ENCODE data around the gene AKAIN1. TPM values are rescaled to one million over a fixed set of nuclear protein-coding genes. Genes with fewer than 3 reads are reported as not detected.
A peak's percentile ranks its signal among the peaks of the same experiment; 100 is the strongest.

The AKAIN1 gene
- total RNA-seq, 4 donors from 2014 or later: not detected

DNA sequence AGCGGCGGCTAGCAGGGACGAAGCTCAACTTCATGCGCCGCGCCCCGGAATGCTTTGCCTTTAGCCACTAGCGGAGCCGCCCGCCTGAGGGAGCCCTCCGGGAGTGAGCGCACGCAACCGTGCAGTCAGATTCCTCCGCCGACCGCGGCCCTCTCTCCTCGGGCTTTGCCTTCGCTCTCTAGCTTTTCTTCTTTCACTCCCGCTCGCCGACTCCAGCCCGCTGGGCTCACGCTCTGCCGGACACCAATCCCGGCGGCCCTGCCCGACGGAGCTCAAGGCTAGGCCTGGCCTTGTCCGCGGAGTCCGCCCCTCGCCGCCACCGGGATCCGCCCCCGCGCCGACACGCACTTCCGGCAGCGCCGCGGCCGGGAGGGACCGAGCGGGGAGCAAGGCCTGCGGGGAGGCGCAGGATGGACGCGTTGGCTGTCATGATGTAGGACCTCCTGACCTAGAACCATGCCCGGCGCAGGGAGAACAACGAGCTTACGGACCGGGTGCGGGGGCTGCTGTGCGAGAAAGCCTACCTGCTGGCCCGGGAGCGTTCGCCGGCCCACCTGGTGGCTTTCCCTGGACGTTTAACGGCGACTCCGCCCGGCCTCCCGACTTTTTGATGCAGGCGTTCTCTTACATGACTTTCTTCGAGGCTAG, 40.8 kb upstream of the AKAIN1 start:
- Histone ChIP-seq H3K4me3 (peak overlapping the region; percentile 70 to 82 (median 78)), H3K4me1 (peaks cover 18 to 38% (median 36%) of the 10 kb centered on the region in 4 donors), H3K27ac (replicated peaks in 1 of 4) (peak overlapping the region; percentile 96 to 98 (median 97)), H3K9me3 (no peaks in the 10 kb centered on the region), H3K27me3 (no peaks in the 10 kb centered on the region), H3K36me3 (peaks cover 0 to 26% (median 15%) of the 10 kb centered on the region in 4 donors)
- TF ChIP-seq POLR2A (IDR thresholded peaks at IDR 0.05; ENCODE audit: low read depth) (peak; percentile 51), EP300 (IDR thresholded peaks at IDR 0.05) (no peak), POLR2AphosphoS5 (IDR thresholded peaks at IDR 0.05) (peak; percentile 93)
- TF ChIP-seq, protein P1, sequence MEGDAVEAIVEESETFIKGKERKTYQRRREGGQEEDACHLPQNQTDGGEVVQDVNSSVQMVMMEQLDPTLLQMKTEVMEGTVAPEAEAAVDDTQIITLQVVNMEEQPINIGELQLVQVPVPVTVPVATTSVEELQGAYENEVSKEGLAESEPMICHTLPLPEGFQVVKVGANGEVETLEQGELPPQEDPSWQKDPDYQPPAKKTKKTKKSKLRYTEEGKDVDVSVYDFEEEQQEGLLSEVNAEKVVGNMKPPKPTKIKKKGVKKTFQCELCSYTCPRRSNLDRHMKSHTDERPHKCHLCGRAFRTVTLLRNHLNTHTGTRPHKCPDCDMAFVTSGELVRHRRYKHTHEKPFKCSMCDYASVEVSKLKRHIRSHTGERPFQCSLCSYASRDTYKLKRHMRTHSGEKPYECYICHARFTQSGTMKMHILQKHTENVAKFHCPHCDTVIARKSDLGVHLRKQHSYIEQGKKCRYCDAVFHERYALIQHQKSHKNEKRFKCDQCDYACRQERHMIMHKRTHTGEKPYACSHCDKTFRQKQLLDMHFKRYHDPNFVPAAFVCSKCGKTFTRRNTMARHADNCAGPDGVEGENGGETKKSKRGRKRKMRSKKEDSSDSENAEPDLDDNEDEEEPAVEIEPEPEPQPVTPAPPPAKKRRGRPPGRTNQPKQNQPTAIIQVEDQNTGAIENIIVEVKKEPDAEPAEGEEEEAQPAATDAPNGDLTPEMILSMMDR (IDR thresholded peaks at IDR 0.05): peak; percentile 18 to 46 (median 25)
- under 1% methylated on average over 14 of the region's 71 CpGs for WGBS
- DNase-seq (ENCODE audit: extremely low spot score): peak; percentile 94
- intact Hi-C loops (cut with DNase I): loop anchor here (2.0 kb wide), 1 partner anchor 59 kb away; no protein-coding TSS in a partner anchor

DNA sequence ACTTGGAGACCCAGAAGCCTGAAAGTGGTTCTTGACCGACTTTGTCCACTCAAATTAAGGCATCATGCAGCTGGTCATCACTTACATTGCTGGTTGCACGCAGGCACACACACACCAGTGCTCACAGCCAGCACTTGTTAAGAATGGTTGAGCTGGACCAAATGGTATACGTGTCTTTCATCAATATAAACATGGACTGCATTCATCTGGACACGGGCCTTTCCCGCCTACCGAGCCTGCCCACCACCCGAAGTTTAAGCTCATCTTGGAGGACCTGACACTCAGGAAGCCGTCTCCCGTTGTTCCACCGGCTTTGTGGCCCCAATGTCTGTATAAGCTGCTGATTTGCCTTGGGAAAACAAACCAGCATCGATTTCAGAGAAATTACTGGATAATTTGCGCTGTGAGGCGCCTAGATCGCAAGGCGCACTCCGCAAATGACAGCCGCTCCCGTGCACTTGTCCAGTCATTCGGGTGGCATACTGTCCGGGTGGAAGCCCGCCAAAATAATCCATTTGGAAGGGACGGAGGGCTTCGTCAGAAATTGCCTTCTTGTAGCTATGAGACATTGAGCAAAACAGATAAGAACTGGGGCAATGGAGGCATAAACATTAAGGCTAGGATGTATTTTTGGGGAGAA, 40.1 kb upstream of the AKAIN1 start:
- H3K36me3 ChIP-seq: peaks cover 0 to 20% (median 12%) of the 10 kb centered on the region in 4 donors
- H3K4me1 ChIP-seq: peaks cover 18 to 38% (median 36%) of the 10 kb centered on the region in 4 donors
- H3K27me3 ChIP-seq: no peaks in the 10 kb centered on the region
- no peak for DNase-seq (ENCODE audit: extremely low spot score)
- TF ChIP-seq POLR2A (IDR thresholded peaks at IDR 0.05; ENCODE audit: low read depth) (no peak), POLR2AphosphoS5 (IDR thresholded peaks at IDR 0.05) (no peak), EP300 (IDR thresholded peaks at IDR 0.05) (no peak)
- TF ChIP-seq, protein P1 (IDR thresholded peaks at IDR 0.05): no peak
- WGBS: 3% methylated on average over 17 of the region's 23 CpGs
- peak overlapping the region; percentile 70 to 82 (median 78) for H3K4me3 ChIP-seq
- H3K27ac ChIP-seq (replicated peaks in 1 of 4): peak overlapping the region; percentile 96 to 98 (median 97)
- H3K9me3 ChIP-seq: no peaks in the 10 kb centered on the region
- intact Hi-C loops (cut with DNase I): no loop called here

DNA sequence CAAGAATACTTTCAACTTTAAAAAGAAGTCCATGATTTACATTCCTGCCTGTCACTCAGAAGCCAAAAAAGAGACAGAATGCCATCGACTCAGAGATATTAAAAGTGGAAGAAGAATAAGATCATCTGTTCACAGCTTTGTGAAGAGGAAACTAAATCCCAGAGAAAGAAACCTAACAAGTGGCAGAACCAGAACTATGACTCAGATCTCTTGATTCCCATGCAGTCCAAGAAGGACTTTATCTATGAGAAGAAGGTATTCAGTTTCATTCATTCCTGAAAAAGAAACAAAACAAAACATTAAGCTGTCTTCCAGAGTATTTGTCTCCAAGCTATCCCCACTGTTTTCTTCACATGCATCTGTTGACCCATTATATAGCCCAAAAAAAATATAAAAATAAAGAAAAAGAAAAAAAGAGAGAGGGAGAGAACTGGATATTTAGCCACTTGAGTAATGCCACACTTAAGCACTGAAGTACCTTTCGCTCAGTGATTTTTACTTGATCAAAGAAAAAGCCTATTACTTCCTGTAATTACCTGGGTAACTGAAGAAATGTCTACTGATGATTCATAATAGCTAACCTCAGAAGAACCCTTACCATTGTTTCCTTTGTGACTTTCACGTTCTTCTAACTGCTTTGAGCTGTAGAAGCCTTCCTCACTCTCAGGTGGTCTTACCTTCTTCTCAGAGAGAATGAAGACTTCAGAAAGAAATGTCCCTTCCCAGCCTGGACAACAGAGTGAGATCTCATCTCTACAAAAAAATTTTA, 17.7 kb upstream of the AKAIN1 start:
- DNase-seq (ENCODE audit: extremely low spot score): no peak
- Histone ChIP-seq H3K36me3 (no peaks in the 10 kb centered on the region), H3K9me3 (no peaks in the 10 kb centered on the region), H3K4me3 (no peak overlapping the region), H3K27ac (replicated peaks in 1 of 4) (no peak overlapping the region), H3K27me3 (no peaks in the 10 kb centered on the region), H3K4me1 (no peaks in the 10 kb centered on the region)
- no peak for TF ChIP-seq POLR2A (IDR thresholded peaks at IDR 0.05; ENCODE audit: low read depth)
- 80% methylated on average over 3 of the region's 3 CpGs for WGBS
- intact Hi-C loops (cut with DNase I): no loop called here

DNA sequence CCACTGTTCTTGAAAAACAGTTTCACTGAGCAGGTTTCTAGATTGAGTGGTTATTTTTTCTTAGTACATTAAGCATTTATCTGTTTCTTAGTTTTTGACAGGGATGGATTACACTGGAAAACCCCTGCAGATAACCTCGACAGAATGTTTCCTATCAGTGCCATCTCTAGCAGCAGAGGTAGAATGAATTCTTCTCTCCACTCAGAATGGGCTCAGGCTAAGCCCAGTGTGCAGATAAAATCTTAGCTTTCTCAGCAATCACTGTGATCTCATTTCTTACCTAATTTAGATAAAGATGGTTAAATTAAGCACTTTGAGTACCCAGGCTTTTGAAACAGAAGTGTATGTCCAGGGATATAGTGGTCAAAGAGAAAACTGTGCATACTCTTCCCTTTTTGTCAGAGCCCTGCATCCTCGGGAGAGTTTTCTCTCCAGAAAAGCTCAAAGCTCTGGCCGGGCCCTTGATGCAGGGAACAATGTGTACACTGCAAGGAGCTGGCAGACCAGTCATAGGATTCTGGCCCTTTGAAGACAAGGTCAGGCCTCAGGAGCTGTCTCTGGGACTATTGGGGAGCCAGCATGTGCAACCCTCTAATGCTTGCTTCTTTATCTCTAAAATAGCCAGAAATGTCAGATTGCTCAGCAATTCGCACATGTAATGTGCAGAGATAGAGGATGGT, 10.6 kb upstream of the AKAIN1 start:
- Histone ChIP-seq H3K4me1 (no peaks in the 10 kb centered on the region), H3K27ac (replicated peaks in 1 of 4) (no peak overlapping the region), H3K4me3 (no peak overlapping the region), H3K27me3 (peaks cover 0 to 4% (median 0%) of the 10 kb centered on the region in 4 donors), H3K36me3 (no peaks in the 10 kb centered on the region), H3K9me3 (no peaks in the 10 kb centered on the region)
- 31% methylated on average over 4 of the region's 4 CpGs for WGBS
- intact Hi-C loops (cut with DNase I): no loop called here
- no peak for DNase-seq (ENCODE audit: extremely low spot score)
- no peak for TF ChIP-seq EP300 (IDR thresholded peaks at IDR 0.05)
- no peak for TF ChIP-seq POLR2A (IDR thresholded peaks at IDR 0.05; ENCODE audit: low read depth)
- TF ChIP-seq POLR2AphosphoS5 (IDR thresholded peaks at IDR 0.05): no peak
- TF ChIP-seq, protein P1 (IDR thresholded peaks at IDR 0.05): no peak
